Lower lobe of right lung (tissue), 2 donors: ENCODE results near the gene MRPL14. TPM values are rescaled to one million over a fixed set of nuclear protein-coding genes. Genes with fewer than 3 reads are reported as not detected.

Experiments
- ATAC-seq, 2 donors: fragments of 200-7000 bp; cut with Tn5 transposase; one replicate each; pipeline ENCODE4 v1.9.1; 2020 to 2022; ENCODE audit warnings: mild to moderate bottlenecking in 2 of 2, moderate library complexity in 2 of 2
- DNase-seq: peaks from one replicate; pipeline ENCODE4 v3.0.0-alpha.2; 2020
- H3K27ac ChIP-seq: fragments of 200-600 bp; one replicate; pipeline ENCODE4 v1.8.0; 2022
- H3K27me3 ChIP-seq: fragments of 200-600 bp; one replicate; pipeline ENCODE4 v1.8.0; 2022; ENCODE audit warnings: low read depth
- H3K36me3 ChIP-seq: fragments of 200-600 bp; one replicate; pipeline ENCODE4 v1.8.0; 2022; ENCODE audit warnings: mild to moderate bottlenecking
- H3K4me1 ChIP-seq: fragments of 200-600 bp; one replicate; pipeline ENCODE4 v1.8.0; 2022
- H3K4me3 ChIP-seq: fragments of 200-600 bp; one replicate; pipeline ENCODE4 v1.8.0; 2022; ENCODE audit warnings: mild to moderate bottlenecking
- H3K9me3 ChIP-seq: fragments of 200-600 bp; one replicate; pipeline ENCODE4 v1.8.0; 2022
- intact Hi-C: fragments of 100-400 bp; cut with DNase I; formaldehyde crosslinking; loops from one replicate; pipeline ENCODE4 v1.11.0; 2022
- total RNA-seq: library from RNA; stranded (reverse); fragmentation: NEBNext Ultra II Directional; extraction: Animal tissue kit (Norgen Biotek cat#: 25700); gene quantifications from one replicate; pipeline ENCODE4 v1.2.1, GENCODE V29; 2021
- TF ChIP-seq, protein P1 (sequence below): fragments of 200-600 bp; IDR thresholded peaks from one replicate; pipeline ENCODE4 v1.8.0; 2022; ENCODE audit warnings: antibody characterized with exemption, mild to moderate bottlenecking
- donor health status: DM: no; HTN: yes; CAD: no; lungs with severe emphysema.

The MRPL14 gene
- total RNA-seq, 1 donor from 2014 or later: 83.9 TPM

DNA sequence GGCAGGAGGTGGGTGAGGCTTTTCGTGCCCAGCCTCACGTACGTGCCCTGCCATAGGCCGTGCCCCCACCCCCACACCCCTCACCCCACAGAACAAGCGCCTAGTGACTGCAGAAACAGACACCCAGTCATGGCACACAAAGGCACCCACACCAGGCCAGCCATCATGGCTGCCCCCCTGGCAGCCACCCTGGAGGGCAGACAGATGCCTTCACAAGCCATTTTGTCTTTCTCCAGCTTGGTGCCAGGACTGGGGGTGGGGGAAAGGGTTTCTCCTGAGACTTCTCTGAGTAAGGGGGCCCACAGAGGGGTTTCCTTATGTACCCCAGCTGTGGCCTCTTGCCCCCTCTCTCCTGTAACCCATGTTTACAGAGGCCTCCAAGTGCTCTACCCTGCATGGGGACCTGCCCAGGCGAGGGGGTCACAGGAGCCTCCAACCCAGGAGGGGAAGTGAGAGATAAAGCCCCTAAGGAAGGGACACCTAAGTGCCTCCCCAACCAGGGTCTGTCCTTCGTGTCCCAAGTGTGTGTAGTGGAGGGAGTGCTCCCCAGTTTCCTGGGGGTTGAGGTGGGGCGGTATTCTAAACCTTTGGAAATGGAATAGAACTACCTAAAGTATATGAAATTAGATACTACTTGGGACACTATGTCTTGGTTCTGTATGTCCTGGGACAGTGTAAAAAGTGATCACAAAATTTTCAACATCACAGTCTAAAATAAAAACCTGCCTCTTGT is 49.9 kb downstream of the MRPL14 start:
- no peak for DNase-seq
- intact Hi-C loops: loop anchor here (10.0 kb wide), 1 partner anchor 303 kb away; the partner anchor contains the start of gene VEGFA
- no peak for ATAC-seq
- H3K9me3 ChIP-seq: no peaks in the 10 kb centered on the region
- TF ChIP-seq, protein P1, sequence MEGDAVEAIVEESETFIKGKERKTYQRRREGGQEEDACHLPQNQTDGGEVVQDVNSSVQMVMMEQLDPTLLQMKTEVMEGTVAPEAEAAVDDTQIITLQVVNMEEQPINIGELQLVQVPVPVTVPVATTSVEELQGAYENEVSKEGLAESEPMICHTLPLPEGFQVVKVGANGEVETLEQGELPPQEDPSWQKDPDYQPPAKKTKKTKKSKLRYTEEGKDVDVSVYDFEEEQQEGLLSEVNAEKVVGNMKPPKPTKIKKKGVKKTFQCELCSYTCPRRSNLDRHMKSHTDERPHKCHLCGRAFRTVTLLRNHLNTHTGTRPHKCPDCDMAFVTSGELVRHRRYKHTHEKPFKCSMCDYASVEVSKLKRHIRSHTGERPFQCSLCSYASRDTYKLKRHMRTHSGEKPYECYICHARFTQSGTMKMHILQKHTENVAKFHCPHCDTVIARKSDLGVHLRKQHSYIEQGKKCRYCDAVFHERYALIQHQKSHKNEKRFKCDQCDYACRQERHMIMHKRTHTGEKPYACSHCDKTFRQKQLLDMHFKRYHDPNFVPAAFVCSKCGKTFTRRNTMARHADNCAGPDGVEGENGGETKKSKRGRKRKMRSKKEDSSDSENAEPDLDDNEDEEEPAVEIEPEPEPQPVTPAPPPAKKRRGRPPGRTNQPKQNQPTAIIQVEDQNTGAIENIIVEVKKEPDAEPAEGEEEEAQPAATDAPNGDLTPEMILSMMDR: no peak
- no peak overlapping the region for H3K4me3 ChIP-seq
- H3K27ac ChIP-seq: no peak overlapping the region
- H3K4me1 ChIP-seq: peaks cover 36% of the 10 kb centered on the region
- peaks cover 10% of the 10 kb centered on the region for H3K27me3 ChIP-seq
- no peaks in the 10 kb centered on the region for H3K36me3 ChIP-seq

DNA sequence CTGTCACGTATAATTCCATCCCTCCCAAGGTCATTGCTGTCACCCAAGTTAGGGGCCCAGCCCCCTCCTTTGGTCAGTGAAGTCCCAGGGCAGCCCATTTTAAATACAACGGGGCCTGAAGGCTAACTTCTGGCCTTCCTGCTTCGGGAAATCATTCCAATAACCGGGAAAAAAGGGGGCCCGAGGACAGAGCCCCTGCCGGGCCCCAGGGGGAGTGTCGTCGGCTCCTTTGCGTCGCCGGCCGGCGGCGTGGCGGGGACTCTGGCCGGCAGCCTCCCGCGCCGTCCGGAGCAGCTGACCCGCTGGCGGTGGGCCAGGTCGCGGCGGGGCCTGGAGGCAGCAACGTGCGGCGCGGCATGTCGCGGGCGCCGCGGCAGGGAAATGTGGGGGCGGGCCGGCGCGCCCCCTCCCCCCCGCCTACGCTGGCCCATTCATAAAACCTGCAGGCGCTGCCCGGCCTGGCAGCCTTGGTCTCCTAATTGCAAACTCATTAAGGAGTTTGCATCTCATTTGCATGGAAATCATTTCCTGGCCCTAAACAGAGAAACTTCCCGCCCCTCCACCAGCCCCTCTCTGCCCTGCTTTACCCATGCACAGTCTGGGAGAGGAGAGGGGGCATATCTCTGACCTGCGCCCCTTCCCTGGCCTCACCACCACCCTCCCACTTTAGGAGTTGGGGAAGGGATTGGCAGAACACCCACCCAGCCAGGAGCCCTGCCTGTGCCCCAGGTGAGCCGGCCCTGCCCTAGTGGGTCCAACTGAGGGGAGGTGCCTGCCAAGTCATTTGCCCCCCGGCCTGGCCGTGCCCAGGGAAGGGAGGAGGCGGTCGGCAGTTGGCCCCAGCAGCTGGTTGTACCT is 50.7 kb downstream of the MRPL14 start:
- Histone ChIP-seq H3K27ac (no peak overlapping the region), H3K27me3 (peaks cover 14% of the 10 kb centered on the region), H3K9me3 (no peaks in the 10 kb centered on the region), H3K4me1 (peaks cover 36% of the 10 kb centered on the region), H3K36me3 (no peaks in the 10 kb centered on the region), H3K4me3 (peak overlapping the region; percentile 17)
- intact Hi-C loops: loop anchor here (10.0 kb wide), 1 partner anchor 302 kb away; the partner anchor contains the start of gene VEGFA
- peak; percentile 66 for DNase-seq
- TF ChIP-seq, protein P1: no peak
- ATAC-seq: no peak

DNA sequence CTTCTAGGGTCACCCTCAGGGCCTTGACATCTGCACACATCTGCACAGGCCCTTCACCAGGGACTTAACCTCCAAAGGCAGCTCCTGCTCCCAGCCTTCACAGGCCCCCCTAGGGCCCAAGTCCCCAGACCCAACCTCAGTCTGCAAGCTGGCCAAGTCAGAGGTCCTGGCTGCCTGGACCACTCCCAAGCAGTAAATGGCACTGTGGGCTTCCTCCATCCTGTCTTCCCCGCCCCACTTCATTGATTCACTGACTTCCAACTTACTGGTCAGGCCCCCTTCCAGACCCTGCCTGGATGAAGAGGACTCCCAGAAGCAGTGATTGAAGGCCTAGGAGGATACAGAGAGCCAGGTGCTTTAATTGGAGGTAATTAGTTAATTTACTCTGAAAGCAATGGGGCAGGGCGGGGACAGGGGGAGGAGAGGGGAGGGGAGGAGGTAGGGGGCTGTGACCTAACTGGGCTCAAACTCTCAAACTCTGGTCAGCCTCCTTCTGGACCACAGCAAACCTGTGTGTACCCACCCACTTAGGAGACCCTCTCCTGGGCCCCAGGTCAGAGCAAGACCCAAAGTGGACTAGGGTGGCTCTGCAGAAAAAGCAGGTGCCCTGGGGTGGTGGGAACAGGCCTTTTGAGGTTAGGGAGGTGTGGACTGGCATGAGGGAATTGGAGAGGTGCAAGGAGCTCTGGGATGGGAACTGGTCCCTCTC is 51.5 kb downstream of the MRPL14 start:
- intact Hi-C loops: loop anchor here (10.0 kb wide), 1 partner anchor 301 kb away; the partner anchor contains the start of gene VEGFA

DNA sequence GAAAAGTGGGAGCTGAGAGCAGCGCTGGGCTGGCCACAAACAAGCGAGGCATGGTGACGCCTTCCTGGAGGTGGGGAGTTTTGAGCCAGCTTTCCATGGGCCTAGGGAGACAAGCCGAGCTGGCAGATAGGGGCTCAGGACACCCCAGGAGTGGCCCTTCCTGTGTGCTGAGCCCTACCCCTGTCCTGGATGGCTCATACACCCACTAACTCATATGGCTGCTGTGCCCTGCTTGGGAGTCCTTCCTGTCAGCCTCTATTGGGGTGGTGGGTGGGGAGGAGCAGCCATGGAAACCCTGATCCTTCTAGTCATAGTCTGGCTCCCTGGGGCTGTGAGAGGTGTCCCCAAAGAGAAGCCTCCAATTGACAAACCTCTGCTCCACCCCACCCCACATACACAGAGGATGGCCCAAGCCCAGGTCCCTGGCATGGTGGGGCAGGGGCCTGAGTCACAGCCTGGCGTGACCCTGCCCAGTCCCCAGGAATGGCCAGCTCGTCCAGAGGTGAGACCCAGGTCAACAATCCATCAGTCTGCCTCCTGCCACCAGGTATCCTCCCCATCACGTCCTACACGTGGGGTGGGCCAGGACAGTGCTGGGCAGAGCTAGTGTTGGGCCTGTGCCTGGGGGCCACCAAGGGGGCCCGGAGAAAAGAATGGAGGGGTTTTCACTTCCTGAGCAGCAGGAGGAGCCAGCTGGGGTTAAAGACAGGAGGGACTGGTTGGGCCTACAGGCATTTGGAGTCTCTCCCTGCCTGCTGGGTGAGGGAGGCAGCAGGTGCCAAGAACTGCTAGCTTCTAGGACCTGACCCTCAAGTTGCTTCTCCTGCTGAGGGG is 52.2 kb downstream of the MRPL14 start:
- TF ChIP-seq, protein P1: no peak
- Histone ChIP-seq H3K27ac (no peak overlapping the region), H3K36me3 (no peaks in the 10 kb centered on the region), H3K4me1 (peaks cover 36% of the 10 kb centered on the region), H3K4me3 (no peak overlapping the region), H3K9me3 (no peaks in the 10 kb centered on the region), H3K27me3 (peaks cover 14% of the 10 kb centered on the region)
- intact Hi-C loops: loop anchor here (10.0 kb wide), 1 partner anchor 300 kb away; the partner anchor contains the start of gene VEGFA
- DNase-seq (no peak), ATAC-seq (peak; percentile 4)

More for the DNA sequence above, 51.5 kb downstream of the MRPL14 start:
- Histone ChIP-seq H3K9me3 (no peaks in the 10 kb centered on the region), H3K4me3 (peak overlapping the region; percentile 17), H3K4me1 (peaks cover 36% of the 10 kb centered on the region), H3K36me3 (no peaks in the 10 kb centered on the region), H3K27ac (no peak overlapping the region), H3K27me3 (peaks cover 14% of the 10 kb centered on the region)
- DNase-seq (no peak), ATAC-seq (no peak)
- TF ChIP-seq, protein P1: no peak
